ENCODE results near the gene ZBTB34.

The ZBTB34 gene

DNA sequence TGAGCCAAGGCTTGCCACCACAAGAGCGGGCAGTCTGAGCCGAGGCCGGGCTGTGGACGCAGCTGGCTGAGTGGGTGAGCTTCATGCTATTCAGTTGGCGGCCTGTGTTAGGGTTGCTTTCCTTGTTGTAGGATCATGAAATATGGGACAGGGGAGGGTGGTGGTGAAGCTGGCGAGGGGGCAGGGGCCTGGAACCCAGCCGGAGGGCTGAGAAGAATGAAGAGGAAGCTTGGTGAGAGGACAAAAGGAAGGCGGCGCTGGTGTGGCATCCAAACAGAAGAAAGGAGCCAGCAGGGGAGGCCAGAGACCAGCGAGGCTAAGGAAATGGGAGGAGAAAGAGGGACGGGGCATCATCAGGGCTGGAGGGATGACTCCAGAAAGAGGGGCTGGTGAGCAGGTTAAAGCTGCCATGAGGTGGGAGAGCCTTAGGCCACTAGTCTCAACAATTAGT, 72.5 kb downstream of the ZBTB34 start:
- no peak for DNase-seq

DNA sequence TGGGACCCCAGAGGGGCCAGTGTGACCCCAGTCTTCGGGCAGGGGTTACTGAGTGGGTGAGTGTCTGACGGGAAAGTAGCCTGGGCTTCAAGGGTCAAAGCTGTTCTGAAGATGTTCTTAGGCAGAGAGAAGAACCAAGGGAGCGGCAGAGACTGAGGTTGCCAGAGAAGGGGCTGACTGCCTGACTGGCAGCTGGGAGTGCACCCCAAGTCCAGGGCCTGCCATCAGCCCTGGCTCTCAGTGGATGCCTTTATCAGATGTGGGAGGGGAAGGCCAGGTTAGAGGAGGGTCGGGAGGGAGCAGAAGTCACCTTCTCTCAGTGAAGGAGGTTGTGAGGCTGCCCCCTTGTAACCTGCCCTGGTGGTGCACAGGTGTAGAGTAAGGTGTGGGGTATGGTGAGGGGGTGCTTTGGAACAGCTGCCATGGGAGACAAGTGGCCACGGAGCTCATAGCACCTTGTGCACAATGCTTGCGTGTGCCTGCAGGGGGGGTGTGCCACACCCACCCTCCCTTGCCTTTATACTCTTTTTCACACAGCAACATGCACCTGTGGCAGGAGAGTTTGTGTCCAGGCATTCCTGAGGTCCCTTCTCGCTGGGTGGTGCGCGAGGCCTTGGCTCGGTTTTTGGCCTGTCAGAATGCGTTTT, 73.0 kb downstream of the ZBTB34 start:
- DNase-seq: no peak

DNA sequence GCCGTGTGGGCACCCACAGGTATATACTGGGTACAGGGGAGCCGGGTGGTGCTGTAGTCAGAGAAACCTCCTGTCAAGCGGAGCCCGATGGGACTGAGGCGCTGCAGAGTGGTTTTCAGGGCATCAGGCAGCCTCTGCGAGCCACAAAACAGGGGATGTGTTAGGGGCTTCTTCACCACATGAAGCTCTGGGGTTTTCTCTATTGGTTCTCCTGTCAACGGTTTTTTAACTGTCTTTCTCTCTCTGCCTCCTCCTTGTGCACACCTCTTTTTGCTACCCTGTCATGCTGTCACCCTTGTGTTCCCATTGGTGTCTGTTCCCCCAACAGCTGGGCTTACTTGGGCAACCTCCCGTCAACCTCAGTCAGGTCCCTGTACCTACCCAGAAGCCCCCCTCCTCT, 74.0 kb downstream of the ZBTB34 start:
- DNase-seq: no peak

All from HCEC 1CT (cell line).